Activated CD4-positive, alpha-beta T cell treated with anti-CD3 and anti-CD28 coated beads, Interleukin-2, amount 50 U/mL, for 4 hours (primary cell): ENCODE results near the gene CARD11.

Source experiments
- DNase-seq, 2 experiments: peaks; one replicate each; pipeline ENCODE4 v3.0.0-alpha.2; 2020

The CARD11 gene

DNA sequence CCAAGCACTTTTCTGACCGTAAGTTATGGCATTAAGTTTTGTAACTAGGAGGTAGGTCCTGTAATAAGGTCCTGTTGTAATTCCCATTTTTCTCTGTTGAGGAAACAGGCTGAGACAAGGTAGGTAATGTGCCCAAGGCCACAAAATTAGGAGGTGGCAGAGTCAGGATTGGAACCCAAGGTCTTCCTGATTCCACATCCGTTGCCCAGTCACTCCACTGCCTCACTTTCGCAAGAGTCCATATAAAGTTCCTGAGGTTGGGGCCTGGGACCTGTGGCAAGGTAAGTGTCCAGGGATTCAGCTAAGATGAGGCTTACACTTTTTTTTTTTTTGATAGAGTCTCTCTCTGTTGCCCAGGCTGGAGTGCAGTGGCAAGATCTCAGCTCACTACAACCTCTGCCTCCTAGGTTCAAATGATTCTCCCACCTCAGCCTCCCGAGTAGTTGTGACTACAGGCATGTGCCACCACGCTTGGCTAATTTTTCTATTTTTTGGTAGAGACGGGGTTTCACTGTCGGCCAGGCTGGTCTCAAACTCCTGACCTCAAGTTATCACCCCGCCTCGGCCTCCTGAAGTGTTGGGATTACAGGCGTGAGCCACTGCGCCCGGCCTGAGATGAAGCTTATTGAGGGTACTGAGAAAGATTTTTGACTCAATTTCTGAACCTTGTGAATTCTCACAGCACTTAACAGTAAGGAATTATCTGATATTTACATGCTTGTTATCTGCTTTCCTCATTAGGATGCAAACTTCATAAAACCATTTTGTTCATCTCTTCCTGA lies 179.3 kb downstream of the CARD11 start:
- DNase-seq, result no peak

DNA sequence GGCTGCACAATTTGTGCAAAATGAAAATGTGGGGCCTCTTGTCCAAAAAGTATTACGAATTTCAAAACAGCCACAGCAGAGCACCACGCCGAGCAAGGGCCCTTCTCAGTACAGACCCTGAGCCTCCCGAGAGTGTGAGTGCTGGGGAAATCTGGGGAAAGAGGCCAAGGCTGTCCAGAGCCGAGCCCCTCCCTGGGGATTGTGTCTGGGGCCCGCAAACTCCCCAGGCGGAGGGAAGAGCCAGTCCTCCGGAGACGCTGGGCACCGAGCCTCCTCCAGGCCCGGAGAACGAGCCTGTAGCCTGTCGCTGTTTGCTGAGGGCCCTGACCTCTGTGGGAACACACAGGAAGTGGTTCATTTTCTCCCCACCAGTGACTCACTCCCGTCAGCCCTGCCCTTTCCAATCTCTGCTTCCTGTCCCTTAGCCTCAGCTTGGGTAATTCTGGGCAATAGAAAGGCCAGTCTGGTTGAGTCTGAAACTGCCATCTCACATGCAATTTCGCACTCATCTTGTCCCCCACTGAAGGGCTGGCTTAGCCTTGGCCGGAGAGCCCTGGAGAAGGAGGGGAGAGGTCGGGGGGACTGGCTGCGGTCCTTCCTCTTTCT lies 180.1 kb downstream of the CARD11 start:
- peak; percentile 49 to 60 for DNase-seq

DNA sequence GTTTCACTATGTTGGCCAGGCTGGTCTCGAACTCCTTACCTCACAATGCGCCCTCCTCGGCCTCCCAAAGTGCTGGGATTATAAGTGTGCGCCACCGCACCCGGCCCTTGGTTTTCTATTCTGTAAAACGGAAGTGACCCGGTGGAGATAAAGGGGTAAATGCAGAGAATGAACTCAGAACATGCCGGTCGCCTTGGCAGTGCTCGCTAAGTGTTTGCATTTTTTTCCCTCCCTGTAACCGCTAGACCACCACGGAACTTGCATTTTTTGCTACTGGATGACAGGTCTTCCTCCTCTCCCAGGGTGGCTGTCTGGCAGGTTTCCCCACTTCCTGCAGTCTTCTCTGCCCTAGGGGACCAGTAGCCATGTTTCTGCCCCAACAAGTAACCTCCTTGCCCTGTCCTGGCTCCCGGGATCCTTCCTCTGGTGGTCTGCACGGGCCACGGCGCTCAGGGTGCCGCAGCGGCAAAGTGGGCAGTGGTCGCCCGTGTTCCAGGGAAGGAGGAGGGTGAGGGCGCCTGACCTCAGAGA lies 180.8 kb downstream of the CARD11 start:
- DNase-seq, result no peak

DNA sequence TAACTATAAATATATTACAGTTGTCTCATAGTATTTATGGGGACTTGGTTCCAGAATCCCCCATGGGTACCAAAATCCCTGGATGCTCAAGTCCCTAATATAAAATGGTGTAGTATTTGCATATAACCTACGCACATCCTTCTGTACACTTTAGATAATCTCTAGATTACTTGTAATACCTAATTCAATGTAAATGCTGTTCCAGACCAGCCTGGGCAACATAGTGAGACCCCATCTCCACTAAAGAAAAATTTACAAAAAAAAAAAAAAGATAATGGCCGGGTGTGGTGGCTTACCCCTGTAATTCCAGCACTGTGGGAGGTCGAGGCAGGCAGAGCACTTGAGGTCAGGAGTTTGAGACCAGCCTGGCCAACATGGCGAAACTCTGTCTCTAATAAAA lies 182.2 kb downstream of the CARD11 start:
- DNase-seq, result no peak

DNA sequence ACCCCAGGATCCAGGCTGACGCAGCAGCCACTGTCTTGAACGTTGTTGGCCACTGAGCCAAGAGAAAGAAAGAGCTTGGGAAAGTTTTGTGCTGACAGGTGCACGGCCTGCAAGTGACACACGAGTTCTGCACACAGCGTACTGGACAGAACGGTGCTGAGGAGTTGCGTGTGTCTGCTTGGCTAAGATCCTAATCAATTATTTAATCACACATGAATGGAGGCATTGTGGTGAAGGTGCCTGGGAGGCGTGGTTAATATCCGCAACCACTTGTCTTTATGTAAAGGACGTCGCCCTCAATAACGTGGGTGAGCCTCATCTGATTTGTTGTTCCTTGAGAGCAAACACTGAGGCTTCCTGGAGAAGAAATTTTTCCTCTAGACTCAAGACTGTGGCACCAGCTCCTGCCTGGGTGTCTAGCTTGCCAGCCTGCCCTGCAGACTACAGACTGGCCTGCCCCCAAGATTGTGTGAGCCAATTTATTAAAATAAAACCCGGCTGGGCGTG lies 183.0 kb downstream of the CARD11 start:
- no peak for DNase-seq

DNA sequence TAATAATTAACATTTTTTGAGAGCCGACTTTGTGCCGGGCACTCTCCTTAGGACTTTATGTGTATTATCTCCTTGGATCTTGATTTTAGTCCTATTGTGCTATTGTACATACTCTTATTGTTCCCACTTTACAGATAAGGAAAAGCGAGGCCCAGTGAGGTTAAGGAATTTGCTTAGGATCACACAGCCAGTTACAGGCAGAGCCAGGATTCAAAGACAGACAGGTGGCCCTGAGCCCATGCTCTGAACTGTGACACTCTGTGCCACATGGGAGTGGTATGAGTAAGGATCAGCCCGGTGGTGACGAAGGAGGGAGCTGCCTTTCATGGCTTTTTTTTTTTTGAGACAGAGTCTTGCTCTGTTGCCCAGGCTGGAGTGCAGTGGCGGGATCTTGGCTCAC lies 183.7 kb downstream of the CARD11 start:
- no peak for DNase-seq

DNA sequence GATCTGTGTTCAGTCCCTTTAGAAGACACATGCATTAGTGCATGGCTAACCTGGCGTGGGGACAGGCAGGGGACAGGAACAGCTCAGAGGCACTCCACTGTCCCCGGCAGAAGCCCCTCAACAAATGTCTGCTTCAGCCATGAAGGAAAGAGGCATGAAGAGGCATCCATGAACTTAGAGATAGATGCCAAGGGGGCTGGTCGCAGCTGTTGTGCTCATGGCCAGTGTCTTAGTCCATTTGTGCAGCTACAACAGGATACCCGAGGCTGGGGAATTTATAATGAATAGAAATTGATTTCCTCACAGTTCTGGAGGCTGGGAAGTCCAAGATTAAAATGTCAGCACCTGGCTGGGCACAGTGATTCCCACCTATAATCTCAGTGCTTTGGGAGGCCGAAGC lies 185.0 kb downstream of the CARD11 start:
- DNase-seq, result no peak

DNA sequence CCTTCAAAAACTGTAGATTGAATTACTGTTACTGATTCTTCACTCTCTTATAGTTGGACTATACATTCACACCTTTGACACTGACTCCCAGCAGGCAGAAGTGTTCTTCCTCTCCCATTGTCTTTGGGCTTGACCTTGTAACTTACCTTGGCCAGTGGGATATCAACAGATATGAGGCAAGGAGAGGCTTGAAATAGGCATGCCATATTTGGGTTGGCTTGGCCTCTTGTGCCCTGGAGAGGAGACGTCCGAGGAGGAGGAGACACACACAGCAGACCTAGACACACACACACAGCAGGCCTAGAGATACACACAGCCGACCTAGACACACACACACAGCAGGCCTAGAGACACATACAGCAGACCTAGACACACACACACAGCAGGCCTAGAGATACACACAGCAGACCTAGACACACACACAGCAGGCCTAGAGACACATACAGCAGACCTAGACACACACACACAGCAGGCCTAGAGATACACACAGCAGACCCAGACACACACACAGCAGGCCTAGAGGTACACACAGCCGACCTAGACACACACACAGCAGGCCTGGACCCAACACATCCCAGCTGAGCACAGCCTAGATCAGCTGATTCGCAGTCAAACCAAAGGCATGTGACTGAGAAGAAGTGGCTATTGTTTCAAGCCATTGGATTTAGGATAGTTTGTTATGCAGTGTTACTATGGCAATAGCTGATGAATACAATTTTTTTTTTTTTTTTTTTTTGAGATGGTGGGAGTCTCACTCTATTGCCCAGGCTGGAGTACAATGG lies 187.1 kb downstream of the CARD11 start:
- DNase-seq, result no peak
